Heart right ventricle (tissue), 16 donors: ENCODE data around the gene CDKAL1. TPM values are rescaled to one million over a fixed set of nuclear protein-coding genes. Genes with fewer than 3 reads are reported as not detected.

Experiments used
- ATAC-seq, 8 donors: fragments of 200-7000 bp; cut with Tn5 transposase; one replicate each; pipeline ENCODE4 v1.9.1; 2020; ENCODE audit warnings: mild to moderate bottlenecking in 8 of 8, moderate library complexity in 8 of 8, moderate number of reproducible peaks in 1 of 8
- DNase-seq, 2 donors: peaks; one replicate each; pipeline ENCODE4 v3.0.0-alpha.2; 2020
- H3K27ac ChIP-seq, 10 donors: fragments of 200-600 bp; sonication (generic) in 2 of 10; one replicate each; pipeline versions ENCODE4 v1.5.0 to v1.8.0; 2020 to 2022; ENCODE audit warnings: mild to moderate bottlenecking in 3 of 10
- H3K27me3 ChIP-seq, 7 donors: fragments of 200-600 bp; one replicate each; pipeline ENCODE4 v1.8.0; 2021 to 2022; ENCODE audit warnings: mild to moderate bottlenecking in 2 of 7
- H3K36me3 ChIP-seq, 9 donors: fragments of 200-600 bp; sonication (generic) in 1 of 9; one replicate each; pipeline versions ENCODE4 v1.5.0 to v1.8.0; 2020 to 2022; ENCODE audit warnings: mild to moderate bottlenecking in 2 of 9
- H3K4me1 ChIP-seq, 9 donors: fragments of 200-600 bp; sonication (generic) in 1 of 9; one replicate each; pipeline versions ENCODE4 v1.5.0 to v1.8.0; 2020 to 2022; ENCODE audit warnings: mild to moderate bottlenecking in 4 of 9
- H3K4me3 ChIP-seq, 10 donors: fragments of 200-600 bp; sonication (generic) in 2 of 10; one replicate each; pipeline versions ENCODE4 v1.5.0 to v1.8.0; 2020 to 2022; ENCODE audit warnings: mild to moderate bottlenecking in 7 of 10, moderate library complexity in 2 of 10
- H3K9me3 ChIP-seq, 11 donors: fragments of 200-600 bp in 10 of 11; sonication (generic) in 2 of 11; one replicate each; pipeline versions ENCODE4 v1.5.0 to v1.8.0; 2013 to 2022; ENCODE audit warnings: mild to moderate bottlenecking in 2 of 11, control low read depth in 1 of 11, moderate library complexity in 1 of 11
- CTCF ChIP-seq, 9 donors: fragments of 200-600 bp; sonication (generic) in 2 of 9; IDR thresholded peaks; one replicate each; pipeline versions ENCODE4 v1.5.0 to v1.8.0; 2021 to 2022; ENCODE audit warnings: antibody characterized with exemption in 9 of 9, mild to moderate bottlenecking in 5 of 9, moderate library complexity in 1 of 9
- WGBS, 2 donors: extraction: QIAGEN DNeasy Blood & Tissue Kit; methylation state at CpG; one replicate each; pipeline ENCODE4 v1.1.7; 2013; ENCODE audit warnings: inconsistent platforms in 1 of 2; 5-methylcytosine and 5-hydroxymethylcytosine counted together
- intact Hi-C, 10 donors: fragments of 100-400 bp; cut with DNase I; formaldehyde crosslinking; loops; one replicate each; pipeline versions ENCODE4 v1.11.1 to v1.14.2; 2022
- polyA plus RNA-seq, 2 donors: library from polyadenylated mRNA; stranded (reverse); fragments of 200-250 nt; gene quantifications; one replicate each; pipeline ENCODE4 v1.2.3, GENCODE V29; 2013
- total RNA-seq, 10 donors: library from RNA; stranded (reverse); fragmentation: NEBNext Ultra II Directional in 3 of 10; extraction: Animal tissue kit (Norgen Biotek cat#: 25700) in 3 of 10; gene quantifications; one replicate each; pipeline versions ENCODE4 v1.2.1 to v1.2.4, GENCODE V29; 2021 to 2023
- donor health status: Arrhythmogenic right ventricular cardiomyopathy.
- donor health status: ischemic (EF 13 %, LVEDD 7.1; RV severe dilation, severe dysfunction).
- donor health status: healthy with polysubstance abuse.
- donor health status: DM: no; HTN: yes; CAD: no.
- donor health status: DM: no; HTN: no; CAD: no.
- donor health status: ischemic (EF 25% LVEDD 6.9; RV normal size, moderate dysfunction).
- donor health status: ischemic (EF 25% LVEDD 5.7; RV mildly dilated, moderate dysfunction).
- donor health status: healthy.
- donor health status: DM: yes; HTN: yes; CAD: no.
- donor health status: Ischemic cardiomyopathy.
- donor health status: ischemic (EF 35%, LVEDD 5.7; RV mildly dilated, moderate dysfunction).
- donor health status: nonischemic (EF 11% LVEDD 7.7; RV severe dilation, severe dysfunction).
- donor health status: DM: yes; HTN: yes; CAD: no.
- donor health status: PGD.
- donor health status: ischemic (EF 29% LVEDD 5.4; RV normal size, mild dysfunction).
- donor health status: nonischemic (EF 23%, LVEDD 6.1; RV moderate dilation, normal function).

The CDKAL1 gene
- total and polyA plus RNA-seq, 12 donors = 3.2 to 14.0 (median 10.6) TPM

- peaks cover 0 to 23% (median 6%) of the 10 kb centered on the region in 11 donors for H3K9me3 ChIP-seq
- ATAC-seq = no peak
- peaks cover 0 to 10% (median 0%) of the 10 kb centered on the region in 9 donors for H3K36me3 ChIP-seq
- no peaks in the 10 kb centered on the region for H3K4me1 ChIP-seq
- no peak for TF ChIP-seq CTCF (IDR thresholded peaks at IDR 0.05)
- H3K27me3 ChIP-seq = no peaks in the 10 kb centered on the region
- DNase-seq = no peak
- WGBS, 2 donors = 81 to 92% methylated on average over 8 of the region's 8 CpGs
- no peak overlapping the region for H3K27ac ChIP-seq
- intact Hi-C loops = no loop called here
- H3K4me3 ChIP-seq = no peak overlapping the region
Measured at GRCh38 chr6:21071780-21072468, 537.7 kb downstream of the CDKAL1 start.

- H3K36me3 ChIP-seq = peaks cover 0 to 8% (median 0%) of the 10 kb centered on the region in 9 donors
- no peaks in the 10 kb centered on the region for H3K27me3 ChIP-seq
- no peaks in the 10 kb centered on the region for H3K4me1 ChIP-seq
- DNase-seq (no peak), ATAC-seq (no peak)
- H3K27ac ChIP-seq = no peak overlapping the region
- TF ChIP-seq CTCF (IDR thresholded peaks at IDR 0.05) = no peak
- intact Hi-C loops = no loop called here
- no peak overlapping the region for H3K4me3 ChIP-seq
- 91 to 98% methylated on average over 2 of the region's 2 CpGs for WGBS, 2 donors
- peaks cover 0 to 28% (median 6%) of the 10 kb centered on the region in 11 donors for H3K9me3 ChIP-seq
Measured at GRCh38 chr6:21073318-21073839, 539.1 kb downstream of the CDKAL1 start.

DNA sequence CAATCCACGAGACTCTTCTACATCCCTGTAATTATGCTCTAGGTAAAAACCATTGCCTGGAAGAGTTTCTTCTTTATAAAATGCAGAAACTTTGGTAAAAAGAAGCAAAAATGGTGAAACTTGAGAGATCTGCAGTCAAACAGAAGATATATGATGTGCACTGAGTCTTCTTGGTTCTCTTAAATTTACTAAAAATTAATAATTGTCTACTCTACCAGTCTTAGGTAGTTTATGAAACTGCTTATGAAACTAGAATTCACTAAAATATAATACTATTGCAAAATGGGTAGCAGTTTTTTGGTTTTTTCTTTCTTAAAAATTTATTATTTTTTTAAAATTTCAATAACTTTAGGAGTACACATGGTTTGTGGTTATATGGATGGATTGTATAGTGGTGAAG is 540.2 kb downstream of the CDKAL1 start:
- 95 to 100% methylated on average over 1 of the region's 1 CpG for WGBS, 2 donors

DNA sequence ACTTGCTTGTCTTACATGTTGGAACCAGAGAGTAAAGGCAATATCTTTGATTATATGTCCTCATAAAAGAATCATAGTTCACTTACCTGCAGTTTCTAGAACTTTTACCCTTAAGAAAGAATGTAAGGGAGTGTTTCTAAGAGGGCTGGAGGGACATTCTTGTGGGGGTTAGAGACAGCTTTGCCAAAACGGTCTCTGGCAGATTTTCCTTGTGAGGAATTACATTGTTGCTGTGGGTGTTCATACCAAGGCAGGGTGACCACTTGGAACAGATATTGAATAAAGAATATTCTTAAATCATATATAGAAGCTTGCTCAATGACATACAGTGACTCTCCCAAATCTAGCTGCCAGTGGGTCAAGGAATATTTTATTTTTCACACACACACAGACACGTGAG is 541.7 kb downstream of the CDKAL1 start:
- H3K27me3 ChIP-seq = no peaks in the 10 kb centered on the region
- ATAC-seq (no peak), DNase-seq (no peak)
- 94 to 95% methylated on average over 2 of the region's 2 CpGs for WGBS, 2 donors
- H3K4me3 ChIP-seq = no peak overlapping the region
- TF ChIP-seq CTCF (IDR thresholded peaks at IDR 0.05) = no peak
- H3K36me3 ChIP-seq = peaks cover 0 to 8% (median 0%) of the 10 kb centered on the region in 9 donors
- intact Hi-C loops = no loop called here
- peaks cover 0 to 28% (median 6%) of the 10 kb centered on the region in 11 donors for H3K9me3 ChIP-seq
- H3K27ac ChIP-seq = no peak overlapping the region
- H3K4me1 ChIP-seq = peaks cover 0 to 3% (median 0%) of the 10 kb centered on the region in 9 donors

More for the DNA sequence above, 540.2 kb downstream of the CDKAL1 start:
- Histone ChIP-seq H3K27me3 (no peaks in the 10 kb centered on the region), H3K4me3 (no peak overlapping the region), H3K9me3 (peaks cover 0 to 28% (median 6%) of the 10 kb centered on the region in 11 donors), H3K36me3 (peaks cover 0 to 8% (median 0%) of the 10 kb centered on the region in 9 donors), H3K4me1 (peaks cover 0 to under 1% (median 0%) of the 10 kb centered on the region in 9 donors), H3K27ac (no peak overlapping the region)
- intact Hi-C loops = no loop called here
- TF ChIP-seq CTCF (IDR thresholded peaks at IDR 0.05) = no peak
- ATAC-seq (no peak), DNase-seq (no peak)
